H1 (cell line): ENCODE data around the gene MMEL1. TPM values are rescaled to one million over a fixed set of nuclear protein-coding genes. Genes with fewer than 3 reads are reported as not detected.

Experiments used
- CTCF ChIA-PET: fragments of 300-600 bp; sonication (Branson Sonifier 250); formaldehyde crosslinking; loops from one replicate; lab custom pipeline; 2021; ENCODE audit not compliant: partially characterized antibody; lab: Charles Lee
- POLR2A ChIA-PET: fragments of 300-600 bp; sonication (Branson Sonifier 250); formaldehyde crosslinking; loops from one replicate; lab custom pipeline; 2021; ENCODE audit warnings: inconsistent platforms; ENCODE audit not compliant: partially characterized antibody; lab: Charles Lee
- DNase-seq, 2 experiments: peaks; one replicate each; pipeline versions ENCODE4 v3.0.0 to v3.0.0-alpha.2; 2010 to 2022; ENCODE audit warnings: low spot score in 2 of 2, low read depth in 1 of 2, mixed read lengths in 1 of 2
- FAIRE-seq: peaks from 2 replicates; lab custom pipeline; 2011; peaks lifted over from hg19 to GRCh38; lab: Jason Lieb, UNC
- H2AFZ ChIP-seq: 2 replicates; pipeline ENCODE4 v1.8.1; 2012; ENCODE audit warnings: low read length, inconsistent platforms
- H2AK5ac ChIP-seq: 2 replicates; pipeline ENCODE4 v1.6.1; 2013; ENCODE audit warnings: low read depth, low read length
- H2BK120ac ChIP-seq: replicated peaks from 2 replicates; pipeline ENCODE3; 2013; ENCODE audit warnings: low read depth, low read length, inconsistent platforms
- H2BK12ac ChIP-seq: 2 replicates; pipeline ENCODE4 v1.6.1; 2013; ENCODE audit warnings: low read depth, low read length
- H2BK15ac ChIP-seq: 2 replicates; pipeline ENCODE4 v1.6.1; 2013; ENCODE audit warnings: low read length
- H2BK20ac ChIP-seq: 2 replicates; pipeline ENCODE4 v1.6.1; 2013; ENCODE audit warnings: low read length
- H2BK5ac ChIP-seq: 2 replicates; pipeline ENCODE4 v1.6.1; 2013; ENCODE audit warnings: low read depth, low read length
- H3K14ac ChIP-seq: 2 replicates; pipeline ENCODE4 v1.6.1; 2013; ENCODE audit warnings: inconsistent platforms; ENCODE audit not compliant: insufficient read length
- H3K18ac ChIP-seq: 2 replicates; pipeline ENCODE4 v1.6.1; 2013; ENCODE audit warnings: low read length; ENCODE audit errors: extremely low read depth
- H3K23ac ChIP-seq: 2 replicates; pipeline ENCODE4 v1.6.1; 2013; ENCODE audit warnings: inconsistent platforms; ENCODE audit not compliant: insufficient read length
- H3K23me2 ChIP-seq: 2 replicates; pipeline ENCODE4 v1.6.1; 2013; ENCODE audit warnings: low read depth, low read length
- H3K27ac ChIP-seq: 2 replicates; pipeline ENCODE4 v1.6.1; 2011; ENCODE audit warnings: low read depth, low read length, inconsistent platforms
- H3K27me3 ChIP-seq, 4 experiments: replicated peaks in 1 of 4; 1 replicate in 1 of 4; 2 replicates in 3 of 4; pipeline versions ENCODE4 v1.6.1 to v1.8.1; 2011 to 2013; ENCODE audit warnings: low read length in 3 of 4, mild to moderate bottlenecking in 3 of 4, inconsistent platforms in 2 of 4, mixed read lengths in 2 of 4, moderate library complexity in 1 of 4; ENCODE audit not compliant: control insufficient read depth in 3 of 4, insufficient read depth in 3 of 4; ENCODE audit errors: extremely low read depth in 1 of 4
- H3K36me3 ChIP-seq, 4 experiments: 2 replicates each; pipeline versions ENCODE4 v1.6.1 to v1.8.1; 2011 to 2013; ENCODE audit warnings: mild to moderate bottlenecking in 4 of 4, low read length in 3 of 4, moderate library complexity in 2 of 4, control low read depth in 1 of 4, inconsistent platforms in 1 of 4; ENCODE audit not compliant: insufficient read depth in 4 of 4, control insufficient read depth in 2 of 4
- H3K4ac ChIP-seq: replicated peaks from 2 replicates; pipeline ENCODE3; 2013; ENCODE audit warnings: low read length, low read depth, mixed read lengths, inconsistent platforms; ENCODE audit not compliant: insufficient read length
- H3K4me1 ChIP-seq, 4 experiments: replicated peaks in 1 of 4; 1 replicate in 1 of 4; 2 replicates in 3 of 4; pipeline versions ENCODE4 v1.6.1 to v1.8.1; 2011 to 2013; ENCODE audit warnings: low read length in 3 of 4, inconsistent platforms in 2 of 4, mixed read lengths in 1 of 4; ENCODE audit not compliant: insufficient read depth in 4 of 4, control insufficient read depth in 3 of 4
- H3K4me2 ChIP-seq, 2 experiments: 2 replicates each; pipeline versions ENCODE4 v1.6.1 to v1.8.1; 2011 to 2013; ENCODE audit warnings: low read depth in 2 of 2, low read length in 2 of 2, control low read depth in 1 of 2, inconsistent platforms in 1 of 2, mild to moderate bottlenecking in 1 of 2; ENCODE audit not compliant: insufficient read depth in 1 of 2
- H3K4me3 ChIP-seq, 4 experiments: fragments of 200-600, 300-600 bp in 1 of 4; sonication (generic), shearing (Covaris generic), sonication (Bioruptor Twin) in 1 of 4; 2 replicates each; pipeline versions ENCODE4 v1.5.1 to v1.8.1; 2011 to 2016; ENCODE audit warnings: low read length in 4 of 4, low read depth in 3 of 4, control low read depth in 2 of 4, inconsistent platforms in 2 of 4, mild to moderate bottlenecking in 2 of 4, mixed read lengths in 1 of 4, moderate library complexity in 1 of 4; ENCODE audit not compliant: insufficient read depth in 2 of 4; ENCODE audit errors: extremely low read depth in 1 of 4
- H3K56ac ChIP-seq: replicated peaks from 2 replicates; pipeline ENCODE3; 2013; ENCODE audit warnings: low read depth, mild to moderate bottlenecking, mixed read lengths, low read length, inconsistent platforms; ENCODE audit not compliant: insufficient read length
- H3K79me1 ChIP-seq: 2 replicates; pipeline ENCODE4 v1.6.1; 2013; ENCODE audit warnings: low read depth, low read length, control low read depth
- H3K79me2 ChIP-seq, 2 experiments: 2 replicates each; pipeline versions ENCODE4 v1.6.1 to v1.8.1; 2012 to 2013; ENCODE audit warnings: low read length in 2 of 2, mild to moderate bottlenecking in 2 of 2, inconsistent platforms in 1 of 2; ENCODE audit not compliant: insufficient read depth in 2 of 2, control insufficient read depth in 1 of 2
- H3K9ac ChIP-seq, 4 experiments: replicated peaks in 1 of 4; 1 replicate in 1 of 4; 2 replicates in 3 of 4; pipeline versions ENCODE4 v1.6.1 to v1.8.1; 2011 to 2013; ENCODE audit warnings: low read depth in 3 of 4, low read length in 3 of 4, control low read depth in 2 of 4, mild to moderate bottlenecking in 2 of 4, moderate library complexity in 2 of 4, inconsistent platforms in 1 of 4; ENCODE audit errors: extremely low read depth in 1 of 4
- H3K9me3 ChIP-seq, 2 experiments: 2 replicates each; pipeline versions ENCODE4 v1.6.1 to v1.8.1; 2012 to 2013; ENCODE audit warnings: mild to moderate bottlenecking in 2 of 2, moderate library complexity in 2 of 2, control low read depth in 1 of 2, inconsistent platforms in 1 of 2, low read depth in 1 of 2, low read length in 1 of 2, mixed read lengths in 1 of 2; ENCODE audit not compliant: insufficient read depth in 2 of 2
- H4K20me1 ChIP-seq, 2 experiments: replicated peaks in 1 of 2; 2 replicates each; pipeline versions ENCODE3 to v1.8.1; 2011 to 2013; ENCODE audit warnings: inconsistent platforms in 2 of 2, low read length in 2 of 2, mild to moderate bottlenecking in 1 of 2; ENCODE audit not compliant: insufficient read depth in 2 of 2, control insufficient read depth in 1 of 2
- H4K5ac ChIP-seq: 2 replicates; pipeline ENCODE4 v1.6.1; 2013; ENCODE audit warnings: low read length, low read depth, mixed read lengths, inconsistent platforms; ENCODE audit not compliant: insufficient read length
- H4K8ac ChIP-seq: 2 replicates; pipeline ENCODE4 v1.8.0; 2013; ENCODE audit warnings: mild to moderate bottlenecking, moderate library complexity, low read length, inconsistent platforms; ENCODE audit not compliant: insufficient read depth; ENCODE audit errors: extremely low read depth
- H4K91ac ChIP-seq: replicated peaks from 2 replicates; pipeline ENCODE3; 2013; ENCODE audit warnings: low read length, mixed read lengths, inconsistent platforms; ENCODE audit not compliant: insufficient read length
- CREB1 ChIP-seq: IDR thresholded peaks from 2 replicates; pipeline ENCODE4 v1.6.1; 2012; ENCODE audit warnings: inconsistent platforms
- CTBP2 ChIP-seq: IDR thresholded peaks from 2 replicates; pipeline ENCODE4 v1.7.0; 2011; ENCODE audit warnings: borderline replicate concordance, mild to moderate bottlenecking, moderate library complexity, mixed read lengths, low read length; ENCODE audit not compliant: insufficient read depth, insufficient read length
- EZH2 ChIP-seq: fragments of 200-600 bp; sonication (generic); IDR thresholded peaks from 2 replicates; pipeline ENCODE4 v1.7.1; 2012; ENCODE audit warnings: low read depth, mild to moderate bottlenecking, moderate library complexity, low read length, inconsistent platforms; ENCODE audit not compliant: severe bottlenecking
- HDAC6 ChIP-seq: IDR thresholded peaks from one replicate; pipeline ENCODE4 v1.7.1; 2012; ENCODE audit warnings: low read depth, mild to moderate bottlenecking, inconsistent platforms, low read length, moderate library complexity
- KDM4A ChIP-seq: IDR thresholded peaks from one replicate; pipeline ENCODE4 v1.7.1; 2012; ENCODE audit warnings: low read depth, mild to moderate bottlenecking, moderate library complexity, low read length, inconsistent platforms; ENCODE audit not compliant: severe bottlenecking
- POLR2A ChIP-seq, 2 experiments: IDR thresholded peaks; 1 replicate in 1 of 2; 2 replicates in 1 of 2; pipeline ENCODE4 v1.6.1; 2011; ENCODE audit warnings: low read depth in 2 of 2, low read length in 2 of 2, mild to moderate bottlenecking in 2 of 2; ENCODE audit errors: control extremely low read depth in 1 of 2
- POU5F1 ChIP-seq: IDR thresholded peaks from 2 replicates; pipeline ENCODE4 v1.6.1; 2011; ENCODE audit warnings: low read depth, mild to moderate bottlenecking, low read length, moderate library complexity
- RXRA ChIP-seq: IDR thresholded peaks from 2 replicates; pipeline ENCODE4 v1.6.1; 2011; ENCODE audit warnings: low read depth, mild to moderate bottlenecking, low read length, moderate library complexity; ENCODE audit not compliant: insufficient read depth
- SP4 ChIP-seq: IDR thresholded peaks from 2 replicates; pipeline ENCODE4 v1.6.1; 2012; ENCODE audit warnings: low read length, inconsistent platforms
- SUZ12 ChIP-seq: fragments of 200-600 bp; sonication (generic); IDR thresholded peaks from 2 replicates; pipeline ENCODE4 v1.6.1; 2012; ENCODE audit warnings: mild to moderate bottlenecking, inconsistent platforms, low read length, moderate library complexity, mixed read lengths
- TBP ChIP-seq: IDR thresholded peaks from 2 replicates; pipeline ENCODE4 v1.6.1; 2011; ENCODE audit warnings: low read depth, low read length, improper control_type of control experiment
- WGBS, 2 experiments: shearing (Covaris generic) in 1 of 2; methylation state at CpG; one replicate each; pipeline versions ENCODE4 v1.1.6 to v1.1.7; 2013 to 2015; ENCODE audit warnings: low lambda C conversion rate in 2 of 2, mixed read lengths in 2 of 2, inconsistent platforms in 1 of 2, low coverage in 1 of 2, missing lambda C conversion rate in 1 of 2; ENCODE audit not compliant: insufficient replicate concordance in 2 of 2, insufficient coverage in 1 of 2, insufficient read length in 1 of 2; ENCODE audit errors: extremely low coverage in 1 of 2, missing lambda C conversion rate in 1 of 2; 5-methylcytosine and 5-hydroxymethylcytosine counted together
- polyA plus RNA-seq, 7 experiments: library from polyadenylated mRNA; depleted of rRNA in 3 of 7; stranded (reverse) in 5 of 7; unstranded in 2 of 7; fragments of >200 nt in 5 of 7; fragments of 200-250 nt in 2 of 7; gene quantifications; 1 replicate in 5 of 7; 2 replicates in 1 of 7; 4 replicates in 1 of 7; pipeline versions ENCODE4 v1.2.1 to v1.2.3, GENCODE V29; 2011 to 2013; ENCODE audit warnings: missing spikeins in 2 of 7, mixed read lengths in 2 of 7
- total RNA-seq: library from RNA; stranded (reverse); fragmentation: NEBNext Ultra II Directional; extraction: Animal tissue kit (Norgen Biotek cat#: 25700); gene quantifications from 2 replicates; pipeline ENCODE4 v1.2.1, GENCODE V29; 2021
- TF ChIP-seq, protein P1 (sequence below): IDR thresholded peaks from 2 replicates; pipeline ENCODE4 v1.6.1; 2011; ENCODE audit warnings: low read depth, mild to moderate bottlenecking, low read length; ENCODE audit not compliant: insufficient read depth

Gene MMEL1
- total and polyA plus RNA-seq, 2 of the 8 experiments (the other 6 are each of a cell fraction or from before 2014, with no cell fraction given) = 0.91 to 1.7 TPM

DNA sequence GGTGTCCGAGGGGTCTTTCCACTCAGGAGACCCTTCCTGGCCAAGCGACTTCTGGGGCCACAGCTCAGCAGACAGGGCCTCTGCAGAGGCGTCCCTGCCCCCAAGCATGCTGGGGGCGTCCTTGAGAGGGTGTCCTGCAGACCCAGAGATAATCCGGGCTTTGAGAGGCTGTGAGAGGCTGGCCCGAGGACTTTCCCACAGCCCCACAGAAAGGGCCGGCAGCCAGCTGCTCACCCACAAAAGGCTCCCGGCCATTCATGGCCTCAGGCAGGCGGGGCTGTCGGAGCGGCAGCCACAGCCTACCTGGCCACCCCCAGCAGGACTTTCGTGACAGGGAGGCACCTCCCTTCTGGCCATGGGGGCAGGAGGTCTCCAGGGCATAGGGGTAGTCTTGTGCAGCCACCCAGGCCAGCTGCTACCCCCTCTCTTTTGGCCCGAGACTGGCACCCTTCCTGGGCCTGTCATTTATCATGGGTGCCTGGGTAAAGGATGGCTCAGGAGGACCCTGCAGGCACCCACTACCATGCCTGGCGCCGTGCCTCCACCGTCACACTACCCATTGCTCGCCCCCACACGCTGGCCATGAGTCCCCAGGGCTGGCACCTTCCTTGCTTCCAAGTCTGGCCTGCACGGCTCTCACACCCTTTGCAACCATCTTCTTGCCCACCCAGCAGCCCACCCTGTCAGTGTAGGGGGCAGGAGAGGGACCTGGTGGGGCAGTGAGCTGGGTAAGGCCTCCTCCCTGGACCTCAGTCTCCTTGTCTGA lies 87.8 kb downstream of the MMEL1 start:
- POLR2A ChIA-PET = interaction anchor here (1.2 to 1.5 kb wide), 3 partner anchors 8 to 98 kb away, joined by 3 to 4 read pairs (median 4); partner anchors contain the start of gene PANK4
- no peak overlapping the region for H2BK12ac ChIP-seq
- H3K4me3 ChIP-seq = no peak overlapping the region
- H3K27ac ChIP-seq = no peak overlapping the region
- FAIRE-seq (no peak), DNase-seq (no peak)
- 0 out of 2 replicates have a peak overlapping the region, but pooled peaks have one; percentile 80 for H2BK20ac ChIP-seq
- peak overlapping the region; percentile 93 for H4K91ac ChIP-seq
- H3K36me3 ChIP-seq = no peaks in the 10 kb centered on the region
- H2BK120ac ChIP-seq = no peak overlapping the region
- H3K9ac ChIP-seq = no peak overlapping the region
- WGBS, 2 experiments = 85% methylated on average over 17 of the region's 19 CpGs; no CpG with 5 or more reads in 1 of the 2 experiments
- H3K56ac ChIP-seq = no peak overlapping the region
- no peak overlapping the region for H4K8ac ChIP-seq
- H3K4me1 ChIP-seq = peaks cover 0 to 33% (median 30%) of the 10 kb centered on the region in 4 experiments; a peak in 6 of 7 replicates
- no peak overlapping the region for H3K23ac ChIP-seq
- peaks cover 10% of the 10 kb centered on the region; the same call in 1 of the 2 replicates for H3K23me2 ChIP-seq
- no peaks in the 10 kb centered on the region for H3K79me2 ChIP-seq
- no peak overlapping the region for H3K18ac ChIP-seq
- H3K79me1 ChIP-seq = no peaks in the 10 kb centered on the region
- no peak overlapping the region; the same call in 1 of the 2 replicates for H2AK5ac ChIP-seq
- no peak overlapping the region; the same call in 1 of the 2 replicates for H2BK5ac ChIP-seq
- H3K27me3 ChIP-seq = peaks cover 0 to 19% (median 12%) of the 10 kb centered on the region in 4 experiments; a peak in 5 of 7 replicates
- H3K4me2 ChIP-seq = 0 out of 4 replicates have a peak overlapping the region, but pooled peaks have one; percentile 0 to 62
- H2BK15ac ChIP-seq = peak overlapping the region; percentile 81; the same call in 1 of the 2 replicates
- H4K5ac ChIP-seq = no peak overlapping the region
- H3K9me3 ChIP-seq = no peaks in the 10 kb centered on the region
- H2AFZ ChIP-seq = no peak overlapping the region
- H3K14ac ChIP-seq = no peak overlapping the region
- peak overlapping the region; percentile 9 for H3K4ac ChIP-seq
- CTCF ChIA-PET = interaction anchor here (1.0 to 3.3 kb wide), 6 partner anchors 10 to 125 kb away, joined by 3 to 16 read pairs (median 4); no protein-coding TSS in a partner anchor
- H4K20me1 ChIP-seq = no peaks in the 10 kb centered on the region
- TF ChIP-seq TBP = no peak
- no peak for TF ChIP-seq EZH2
- no peak for TF ChIP-seq POU5F1
- no peak for TF ChIP-seq CREB1
- no peak for TF ChIP-seq SP4
- no peak for TF ChIP-seq POLR2A (IDR thresholded peaks at IDR 0.05; ENCODE audit: control extremely low read depth in 1 of 2, low read depth in 2 of 2, low read length in 2 of 2)
- no peak for TF ChIP-seq HDAC6
- TF ChIP-seq, protein P1, sequence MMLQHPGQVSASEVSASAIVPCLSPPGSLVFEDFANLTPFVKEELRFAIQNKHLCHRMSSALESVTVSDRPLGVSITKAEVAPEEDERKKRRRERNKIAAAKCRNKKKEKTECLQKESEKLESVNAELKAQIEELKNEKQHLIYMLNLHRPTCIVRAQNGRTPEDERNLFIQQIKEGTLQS = no peak
- no peak for TF ChIP-seq SUZ12
- TF ChIP-seq RXRA = no peak
- no peak for TF ChIP-seq CTBP2
- no peak for TF ChIP-seq KDM4A
